ENCODE data around the gene MRPS22. TPM values are rescaled to one million over a fixed set of nuclear protein-coding genes. Genes with fewer than 3 reads are reported as not detected.
A peak's percentile ranks its signal among the peaks of the same experiment; 100 is the strongest.

The MRPS22 gene
- total RNA-seq, 1 donor, result 75.8 TPM

- no peak overlapping the region for H3K4me3 ChIP-seq (ENCODE audit: low read depth, low read length)
- DNase-seq (ENCODE audit: low read depth), result peak; percentile 39
- TF ChIP-seq, protein P1, sequence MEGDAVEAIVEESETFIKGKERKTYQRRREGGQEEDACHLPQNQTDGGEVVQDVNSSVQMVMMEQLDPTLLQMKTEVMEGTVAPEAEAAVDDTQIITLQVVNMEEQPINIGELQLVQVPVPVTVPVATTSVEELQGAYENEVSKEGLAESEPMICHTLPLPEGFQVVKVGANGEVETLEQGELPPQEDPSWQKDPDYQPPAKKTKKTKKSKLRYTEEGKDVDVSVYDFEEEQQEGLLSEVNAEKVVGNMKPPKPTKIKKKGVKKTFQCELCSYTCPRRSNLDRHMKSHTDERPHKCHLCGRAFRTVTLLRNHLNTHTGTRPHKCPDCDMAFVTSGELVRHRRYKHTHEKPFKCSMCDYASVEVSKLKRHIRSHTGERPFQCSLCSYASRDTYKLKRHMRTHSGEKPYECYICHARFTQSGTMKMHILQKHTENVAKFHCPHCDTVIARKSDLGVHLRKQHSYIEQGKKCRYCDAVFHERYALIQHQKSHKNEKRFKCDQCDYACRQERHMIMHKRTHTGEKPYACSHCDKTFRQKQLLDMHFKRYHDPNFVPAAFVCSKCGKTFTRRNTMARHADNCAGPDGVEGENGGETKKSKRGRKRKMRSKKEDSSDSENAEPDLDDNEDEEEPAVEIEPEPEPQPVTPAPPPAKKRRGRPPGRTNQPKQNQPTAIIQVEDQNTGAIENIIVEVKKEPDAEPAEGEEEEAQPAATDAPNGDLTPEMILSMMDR (IDR thresholded peaks at IDR 0.05; ENCODE audit: insufficient read depth, low read length), result no peak
Observed at GRCh38 chr3:139301183-139301582, 42.6 kb upstream of the MRPS22 start.

DNA sequence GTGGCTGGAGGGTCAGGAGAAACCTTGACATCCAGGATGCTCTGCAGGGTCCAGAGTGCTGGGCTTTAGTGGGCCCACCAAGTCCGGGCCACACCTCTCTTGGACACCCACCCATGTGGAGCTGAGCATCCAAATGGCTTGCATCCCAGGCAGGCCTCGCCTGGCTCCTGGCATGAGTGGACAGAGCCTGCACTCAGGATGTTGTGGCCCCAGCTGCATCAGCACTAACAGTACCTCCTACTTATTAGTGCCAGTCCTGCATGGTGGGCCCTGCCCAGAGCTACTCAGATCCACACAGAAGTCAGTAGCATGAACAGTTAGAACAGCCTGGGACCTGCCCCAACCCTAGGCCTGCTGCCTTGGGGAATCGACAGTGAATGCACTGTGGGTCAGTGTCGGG is 42.2 kb upstream of the MRPS22 start:
- no peak for DNase-seq (ENCODE audit: low read depth)

DNA sequence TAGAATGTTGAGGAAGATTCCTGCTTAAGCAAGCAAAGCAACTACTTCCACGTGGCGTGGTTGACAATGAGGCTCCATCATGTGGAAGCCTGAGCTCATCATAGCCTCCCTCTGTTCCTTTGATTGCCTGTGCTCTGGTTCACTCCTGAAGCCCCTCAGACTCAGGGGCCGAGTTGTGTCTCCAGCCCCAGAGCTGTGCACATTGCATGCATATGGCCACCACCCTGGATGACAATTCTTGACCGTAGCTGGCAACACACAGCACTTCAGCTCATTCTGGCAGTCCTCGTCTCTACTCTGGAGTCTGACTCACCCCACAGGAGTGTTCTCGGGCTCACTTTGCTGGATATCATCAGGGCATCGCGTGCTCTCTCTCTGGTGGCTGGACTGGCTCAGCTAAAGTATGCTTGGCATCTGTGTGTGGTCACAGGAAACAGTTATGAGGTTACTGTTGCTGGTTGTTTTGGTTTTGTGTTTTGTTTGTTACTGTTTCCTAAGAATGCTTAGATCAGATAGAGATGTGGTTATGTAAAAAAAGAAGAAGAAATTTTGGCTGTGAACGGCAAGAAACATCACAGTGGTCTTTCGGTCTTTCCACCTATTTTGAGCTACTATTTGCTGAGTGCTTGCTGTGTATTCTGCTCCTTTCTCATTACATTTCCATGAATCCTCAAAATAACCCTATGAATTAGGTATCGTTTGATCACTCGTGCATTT is 41.6 kb upstream of the MRPS22 start:
- TF ChIP-seq, protein P1 (IDR thresholded peaks at IDR 0.05; ENCODE audit: insufficient read depth, low read length), result no peak
- H3K4me3 ChIP-seq (ENCODE audit: low read depth, low read length), result no peak overlapping the region
- peak; percentile 99 for DNase-seq (ENCODE audit: low read depth)

More for the DNA sequence above, 42.2 kb upstream of the MRPS22 start:
- TF ChIP-seq, protein P1 (IDR thresholded peaks at IDR 0.05; ENCODE audit: insufficient read depth, low read length), result no peak
- no peak overlapping the region for H3K4me3 ChIP-seq (ENCODE audit: low read depth, low read length)

DNA sequence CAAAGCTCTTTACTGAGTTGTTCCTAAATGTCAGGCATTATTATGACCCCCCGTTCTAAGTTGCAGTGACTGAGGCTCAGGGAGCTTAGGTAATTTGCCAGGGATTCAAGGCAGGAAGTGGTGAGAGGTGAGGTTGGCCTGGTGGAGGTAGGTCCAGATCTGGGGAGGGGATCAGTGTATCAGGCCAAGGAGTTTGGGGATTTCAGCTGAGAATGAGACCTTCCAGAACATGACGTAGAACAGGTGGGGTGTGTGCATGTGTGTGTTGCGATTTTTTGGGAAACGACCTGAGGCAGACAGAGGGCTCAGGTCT is 41.1 kb upstream of the MRPS22 start:
- TF ChIP-seq, protein P1 (IDR thresholded peaks at IDR 0.05; ENCODE audit: insufficient read depth, low read length), result no peak
- no peak overlapping the region for H3K4me3 ChIP-seq (ENCODE audit: low read depth, low read length)
- DNase-seq (ENCODE audit: low read depth), result no peak

GRCh38 chr3:139303216-139303615 is 40.6 kb upstream of the MRPS22 start:
- TF ChIP-seq, protein P1 (IDR thresholded peaks at IDR 0.05; ENCODE audit: insufficient read depth, low read length), result no peak
- no peak for DNase-seq (ENCODE audit: low read depth)

GRCh38 chr3:139304383-139304782 is 39.4 kb upstream of the MRPS22 start:
- DNase-seq (ENCODE audit: low read depth), result peak; percentile 37
- H3K4me3 ChIP-seq (ENCODE audit: low read depth, low read length), result no peak overlapping the region
- TF ChIP-seq, protein P1 (IDR thresholded peaks at IDR 0.05; ENCODE audit: insufficient read depth, low read length), result no peak

More at GRCh38 chr3:139303216-139303615, 40.6 kb upstream of the MRPS22 start:
- H3K4me3 ChIP-seq (ENCODE audit: low read depth, low read length), result no peak overlapping the region

GRCh38 chr3:139306078-139306477 is 37.7 kb upstream of the MRPS22 start:
- DNase-seq (ENCODE audit: low read depth), result no peak
- H3K4me3 ChIP-seq (ENCODE audit: low read depth, low read length), result no peak overlapping the region
- TF ChIP-seq, protein P1 (IDR thresholded peaks at IDR 0.05; ENCODE audit: insufficient read depth, low read length), result no peak

All from fibroblast of the aortic adventitia (primary cell).